ENCODE data around the gene CHRM4.
A peak's percentile ranks its signal among the peaks of the same experiment; 100 is the strongest.

Gene CHRM4

GRCh38 chr11:46369458-46370152 lies 22.0 kb downstream of the CHRM4 start:
- TF ChIP-seq ZFX (IDR thresholded peaks at IDR 0.05; ENCODE audit: borderline replicate concordance): no peak
- TF ChIP-seq CTCF (IDR thresholded peaks at IDR 0.05): peak; percentile 92
- no peak overlapping the region for H3K27ac ChIP-seq

GRCh38 chr11:46367916-46368267 lies 23.7 kb downstream of the CHRM4 start:
- H3K27ac ChIP-seq: no peak overlapping the region
- TF ChIP-seq ZFX (IDR thresholded peaks at IDR 0.05; ENCODE audit: borderline replicate concordance) (no peak), CTCF (IDR thresholded peaks at IDR 0.05) (peak; percentile 56)

- no peak overlapping the region for H3K27ac ChIP-seq
- TF ChIP-seq CTCF (IDR thresholded peaks at IDR 0.05): peak; percentile 82
- no peak for TF ChIP-seq ZFX (IDR thresholded peaks at IDR 0.05; ENCODE audit: borderline replicate concordance)
These were observed 24.2 kb downstream of the CHRM4 start for GRCh38 chr11:46367244-46367915.

- TF ChIP-seq ZFX (IDR thresholded peaks at IDR 0.05; ENCODE audit: borderline replicate concordance) (no peak), CTCF (IDR thresholded peaks at IDR 0.05) (no peak)
- H3K27ac ChIP-seq: no peak overlapping the region
These were observed 24.9 kb downstream of the CHRM4 start for GRCh38 chr11:46366661-46367161.

GRCh38 chr11:46366260-46366659 lies 25.3 kb downstream of the CHRM4 start:
- H3K27ac ChIP-seq: no peak overlapping the region
- TF ChIP-seq CTCF (IDR thresholded peaks at IDR 0.05) (no peak), ZFX (IDR thresholded peaks at IDR 0.05; ENCODE audit: borderline replicate concordance) (no peak)

- H3K27ac ChIP-seq: no peak overlapping the region
- TF ChIP-seq CTCF (IDR thresholded peaks at IDR 0.05): no peak
These were observed 26.8 kb downstream of the CHRM4 start for GRCh38 chr11:46364791-46365190.

- no peak overlapping the region for H3K27ac ChIP-seq
These were observed 27.5 kb downstream of the CHRM4 start for GRCh38 chr11:46364056-46364455.

More at GRCh38 chr11:46364056-46364455, 27.5 kb downstream of the CHRM4 start:
- TF ChIP-seq CTCF (IDR thresholded peaks at IDR 0.05): no peak
- no peak for TF ChIP-seq ZFX (IDR thresholded peaks at IDR 0.05; ENCODE audit: borderline replicate concordance)

All from 22Rv1 (cell line).